GM12878 (cell line): ENCODE measurements around the gene UHMK1.

ENCODE experiments used
- ASH2L ChIP-seq: fragments of 300-600, 200-600 bp; sonication (generic); IDR thresholded peaks from 2 replicates; pipeline ENCODE4 v1.6.1; 2017; ENCODE audit warnings: low read depth, mild to moderate bottlenecking, borderline replicate concordance
- EZH2 ChIP-seq: IDR thresholded peaks from 2 replicates; pipeline ENCODE4 v1.6.1; 2012; ENCODE audit warnings: low read depth, mild to moderate bottlenecking, control low read depth, inconsistent platforms, low read length, borderline replicate concordance; ENCODE audit not compliant: control insufficient read depth
- GATAD2B ChIP-seq: fragments of 450-650 bp; conservative IDR thresholded peaks from 2 replicates; pipeline ENCODE4 v1.6.1; 2017; ENCODE audit warnings: low read depth, mild to moderate bottlenecking, moderate library complexity
- JUND ChIP-seq: IDR thresholded peaks from 2 replicates; pipeline ENCODE4 v1.6.1; 2012; ENCODE audit warnings: low read depth, mild to moderate bottlenecking, low read length, improper control_type of control experiment, moderate library complexity
- MYC ChIP-seq: IDR thresholded peaks from 2 replicates; pipeline ENCODE4 v1.6.1; 2011; ENCODE audit warnings: mild to moderate bottlenecking, low read length, moderate library complexity, inconsistent platforms; ENCODE audit not compliant: insufficient read depth, insufficient replicate concordance, insufficient read length, severe bottlenecking
- PAX5 ChIP-seq: IDR thresholded peaks from 2 replicates; pipeline ENCODE4 v1.6.1; 2011; ENCODE audit warnings: low read depth, low read length, borderline replicate concordance
- POLR2AphosphoS5 ChIP-seq: IDR thresholded peaks from 2 replicates; pipeline ENCODE4 v1.6.1; 2011; ENCODE audit warnings: mild to moderate bottlenecking, low read length, inconsistent platforms
- ZNF274 ChIP-seq: IDR thresholded peaks from one replicate; pipeline ENCODE4 v1.8.0; 2011; ENCODE audit not compliant: insufficient read length, insufficient read depth
- TF ChIP-seq, protein P1 (sequence below): IDR thresholded peaks from 2 replicates; pipeline ENCODE4 v1.6.1; 2012; ENCODE audit warnings: low read depth, low read length, improper control_type of control experiment
- TF ChIP-seq, protein P2 (sequence below): IDR thresholded peaks from 2 replicates; pipeline ENCODE4 v1.6.1; 2011; ENCODE audit warnings: borderline replicate concordance, low read depth, mild to moderate bottlenecking, moderate library complexity, mixed read lengths, low read length; ENCODE audit not compliant: insufficient read depth; ENCODE audit errors: extremely low read length
- TF ChIP-seq, protein P3 (sequence below), 3 experiments: IDR thresholded peaks in 2 of 3; conservative IDR thresholded peaks in 1 of 3; 2 replicates each; pipeline ENCODE4 v1.5.1; 2011; ENCODE audit warnings: low read depth in 3 of 3, low read length in 3 of 3, mild to moderate bottlenecking in 3 of 3, control low read depth in 2 of 3, moderate library complexity in 2 of 3, inconsistent platforms in 1 of 3, mixed read lengths in 1 of 3; ENCODE audit not compliant: control insufficient read depth in 2 of 3, insufficient read depth in 1 of 3; ENCODE audit errors: extremely low read depth in 1 of 3
- TF ChIP-seq, protein P4 (sequence below): IDR thresholded peaks from 2 replicates; pipeline ENCODE4 v1.6.1; 2011; ENCODE audit warnings: mild to moderate bottlenecking, low read depth, low read length, moderate library complexity; ENCODE audit not compliant: insufficient replicate concordance

DNA sequence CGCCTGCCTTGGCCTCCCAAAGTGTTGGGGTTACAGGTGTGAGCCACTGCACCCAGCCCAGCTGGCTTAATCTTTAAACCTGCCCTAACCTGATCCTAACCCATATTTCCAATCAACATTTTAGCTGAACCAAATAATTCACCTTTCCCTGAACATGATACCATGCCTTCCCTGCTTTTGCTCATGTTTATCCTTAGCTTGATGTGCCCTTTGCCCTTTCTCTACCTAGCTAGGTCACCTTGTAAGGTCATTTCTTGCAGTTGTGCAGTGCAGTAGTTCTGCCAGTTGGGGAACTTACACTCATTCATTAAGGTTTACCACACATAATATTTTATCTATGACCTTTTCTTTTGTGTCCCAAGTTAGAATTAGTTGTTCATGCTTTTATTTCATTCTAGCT, 69.3 kb downstream of the UHMK1 start:
- TF ChIP-seq, protein P1, sequence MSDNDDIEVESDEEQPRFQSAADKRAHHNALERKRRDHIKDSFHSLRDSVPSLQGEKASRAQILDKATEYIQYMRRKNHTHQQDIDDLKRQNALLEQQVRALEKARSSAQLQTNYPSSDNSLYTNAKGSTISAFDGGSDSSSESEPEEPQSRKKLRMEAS, result no peak
- TF ChIP-seq ZNF274 (no peak), GATAD2B (no peak), ASH2L (no peak), POLR2AphosphoS5 (no peak), PAX5 (no peak), EZH2 (no peak), JUND (no peak), MYC (no peak)
- TF ChIP-seq, protein P2, sequence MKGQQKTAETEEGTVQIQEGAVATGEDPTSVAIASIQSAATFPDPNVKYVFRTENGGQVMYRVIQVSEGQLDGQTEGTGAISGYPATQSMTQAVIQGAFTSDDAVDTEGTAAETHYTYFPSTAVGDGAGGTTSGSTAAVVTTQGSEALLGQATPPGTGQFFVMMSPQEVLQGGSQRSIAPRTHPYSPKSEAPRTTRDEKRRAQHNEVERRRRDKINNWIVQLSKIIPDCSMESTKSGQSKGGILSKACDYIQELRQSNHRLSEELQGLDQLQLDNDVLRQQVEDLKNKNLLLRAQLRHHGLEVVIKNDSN, result no peak
- TF ChIP-seq, protein P3, sequence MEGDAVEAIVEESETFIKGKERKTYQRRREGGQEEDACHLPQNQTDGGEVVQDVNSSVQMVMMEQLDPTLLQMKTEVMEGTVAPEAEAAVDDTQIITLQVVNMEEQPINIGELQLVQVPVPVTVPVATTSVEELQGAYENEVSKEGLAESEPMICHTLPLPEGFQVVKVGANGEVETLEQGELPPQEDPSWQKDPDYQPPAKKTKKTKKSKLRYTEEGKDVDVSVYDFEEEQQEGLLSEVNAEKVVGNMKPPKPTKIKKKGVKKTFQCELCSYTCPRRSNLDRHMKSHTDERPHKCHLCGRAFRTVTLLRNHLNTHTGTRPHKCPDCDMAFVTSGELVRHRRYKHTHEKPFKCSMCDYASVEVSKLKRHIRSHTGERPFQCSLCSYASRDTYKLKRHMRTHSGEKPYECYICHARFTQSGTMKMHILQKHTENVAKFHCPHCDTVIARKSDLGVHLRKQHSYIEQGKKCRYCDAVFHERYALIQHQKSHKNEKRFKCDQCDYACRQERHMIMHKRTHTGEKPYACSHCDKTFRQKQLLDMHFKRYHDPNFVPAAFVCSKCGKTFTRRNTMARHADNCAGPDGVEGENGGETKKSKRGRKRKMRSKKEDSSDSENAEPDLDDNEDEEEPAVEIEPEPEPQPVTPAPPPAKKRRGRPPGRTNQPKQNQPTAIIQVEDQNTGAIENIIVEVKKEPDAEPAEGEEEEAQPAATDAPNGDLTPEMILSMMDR (IDR thresholded peaks at IDR 0.05 in 2 of 3, conservative IDR thresholded peaks at IDR 0.05 in 1 of 3; ENCODE audit: control insufficient read depth in 2 of 3, extremely low read depth in 1 of 3, insufficient read depth in 1 of 3, low read depth in 3 of 3, low read length in 3 of 3), result no peak
- TF ChIP-seq, protein P4, sequence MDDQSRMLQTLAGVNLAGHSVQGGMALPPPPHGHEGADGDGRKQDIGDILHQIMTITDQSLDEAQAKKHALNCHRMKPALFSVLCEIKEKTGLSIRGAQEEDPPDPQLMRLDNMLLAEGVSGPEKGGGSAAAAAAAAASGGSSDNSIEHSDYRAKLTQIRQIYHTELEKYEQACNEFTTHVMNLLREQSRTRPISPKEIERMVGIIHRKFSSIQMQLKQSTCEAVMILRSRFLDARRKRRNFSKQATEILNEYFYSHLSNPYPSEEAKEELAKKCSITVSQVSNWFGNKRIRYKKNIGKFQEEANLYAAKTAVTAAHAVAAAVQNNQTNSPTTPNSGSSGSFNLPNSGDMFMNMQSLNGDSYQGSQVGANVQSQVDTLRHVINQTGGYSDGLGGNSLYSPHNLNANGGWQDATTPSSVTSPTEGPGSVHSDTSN, result no peak
